Stimulated activated memory B cell treated with anti-CD40 and anti-IgM and Interleukin-4, amounts not matched to agents 10 μg/mL and 1 μg/mL and 100 μg/mL, for 72 hours (primary cell): ENCODE measurements around the gene IRF9.
A peak's percentile ranks its signal among the peaks of the same experiment; 100 is the strongest.

Experiments
- ATAC-seq: fragments of 150-1000 bp; cut with Tn5 transposase; 2 replicates; pipeline ENCODE4 v1.10.0; 2021
- H3K27ac Mint-ChIP-seq: one replicate; pipeline ENCODE4 v1.8.0; 2022; ENCODE audit warnings: mild to moderate bottlenecking, mixed read lengths
- H3K27me3 Mint-ChIP-seq: one replicate; pipeline ENCODE4 v1.8.0; 2022; ENCODE audit warnings: mixed read lengths
- H3K36me3 Mint-ChIP-seq: one replicate; pipeline ENCODE4 v1.8.0; 2022; ENCODE audit warnings: mixed read lengths
- H3K4me1 Mint-ChIP-seq: one replicate; pipeline ENCODE4 v1.8.0; 2022; ENCODE audit warnings: mixed read lengths
- H3K4me3 Mint-ChIP-seq: one replicate; pipeline ENCODE4 v1.8.0; 2022; ENCODE audit warnings: mild to moderate bottlenecking, moderate library complexity, mixed read lengths
- H3K9me3 Mint-ChIP-seq: one replicate; pipeline ENCODE4 v1.8.0; 2022; ENCODE audit warnings: mixed read lengths

IRF9 gene

GRCh38 chr14:24176599-24176998, 15.5 kb downstream of the IRF9 start:
- Mint-ChIP-seq H3K4me3 (no peak overlapping the region), H3K4me1 (peaks cover 24% of the 10 kb centered on the region), H3K9me3 (no peaks in the 10 kb centered on the region), H3K27me3 (no peaks in the 10 kb centered on the region), H3K27ac (no peak overlapping the region), H3K36me3 (peaks cover 50% of the 10 kb centered on the region)
- no peak for ATAC-seq

DNA sequence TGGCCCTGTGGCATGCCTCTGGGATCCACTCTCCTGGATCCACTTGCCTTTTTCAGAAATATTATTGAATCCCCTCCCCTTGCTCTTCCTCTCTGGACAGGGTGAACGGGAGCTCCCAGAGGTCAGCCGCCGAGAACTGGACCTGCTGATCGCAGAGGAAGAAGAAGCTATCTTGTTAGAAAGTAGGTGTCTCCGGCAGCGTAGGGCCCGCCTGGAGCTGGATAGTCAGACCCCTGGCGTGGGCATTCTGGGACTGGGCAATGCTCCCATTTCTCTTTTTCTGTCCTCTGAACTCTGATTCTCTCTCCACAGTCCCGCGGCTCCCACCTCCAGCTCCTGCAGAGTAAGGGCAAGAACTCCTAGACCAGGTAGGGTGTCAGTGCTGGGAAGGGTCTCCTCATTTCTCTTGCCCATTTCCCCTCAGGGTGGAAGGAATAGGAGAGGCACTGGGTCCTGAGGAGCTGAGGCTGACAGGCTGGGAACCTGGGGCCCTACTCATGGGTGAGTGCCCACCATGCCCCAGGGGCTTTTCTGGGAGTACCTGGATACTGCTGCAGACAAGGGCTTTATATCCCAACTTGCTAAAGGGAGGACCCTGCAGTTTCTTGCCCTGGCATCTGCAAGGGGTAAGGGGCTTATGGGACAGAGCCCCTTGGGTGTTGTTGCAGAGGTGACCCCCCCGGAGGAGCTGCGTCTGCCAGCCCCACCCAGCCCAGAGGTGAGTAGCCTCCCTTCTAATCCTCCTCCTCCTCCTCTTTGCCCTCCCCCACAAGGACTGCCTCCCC, 16.2 kb downstream of the IRF9 start:
- H3K27ac Mint-ChIP-seq, result no peak overlapping the region
- ATAC-seq, result no peak
- no peaks in the 10 kb centered on the region for H3K27me3 Mint-ChIP-seq
- H3K9me3 Mint-ChIP-seq, result no peaks in the 10 kb centered on the region
- peaks cover 17% of the 10 kb centered on the region for H3K4me1 Mint-ChIP-seq
- no peak overlapping the region for H3K4me3 Mint-ChIP-seq
- peaks cover 55% of the 10 kb centered on the region for H3K36me3 Mint-ChIP-seq

GRCh38 chr14:24177891-24178290, 16.8 kb downstream of the IRF9 start:
- H3K4me3 Mint-ChIP-seq, result no peak overlapping the region
- H3K27ac Mint-ChIP-seq, result no peak overlapping the region
- no peaks in the 10 kb centered on the region for H3K9me3 Mint-ChIP-seq
- ATAC-seq, result no peak
- peaks cover 14% of the 10 kb centered on the region for H3K4me1 Mint-ChIP-seq
- H3K27me3 Mint-ChIP-seq, result no peaks in the 10 kb centered on the region
- H3K36me3 Mint-ChIP-seq, result peaks cover 61% of the 10 kb centered on the region

DNA sequence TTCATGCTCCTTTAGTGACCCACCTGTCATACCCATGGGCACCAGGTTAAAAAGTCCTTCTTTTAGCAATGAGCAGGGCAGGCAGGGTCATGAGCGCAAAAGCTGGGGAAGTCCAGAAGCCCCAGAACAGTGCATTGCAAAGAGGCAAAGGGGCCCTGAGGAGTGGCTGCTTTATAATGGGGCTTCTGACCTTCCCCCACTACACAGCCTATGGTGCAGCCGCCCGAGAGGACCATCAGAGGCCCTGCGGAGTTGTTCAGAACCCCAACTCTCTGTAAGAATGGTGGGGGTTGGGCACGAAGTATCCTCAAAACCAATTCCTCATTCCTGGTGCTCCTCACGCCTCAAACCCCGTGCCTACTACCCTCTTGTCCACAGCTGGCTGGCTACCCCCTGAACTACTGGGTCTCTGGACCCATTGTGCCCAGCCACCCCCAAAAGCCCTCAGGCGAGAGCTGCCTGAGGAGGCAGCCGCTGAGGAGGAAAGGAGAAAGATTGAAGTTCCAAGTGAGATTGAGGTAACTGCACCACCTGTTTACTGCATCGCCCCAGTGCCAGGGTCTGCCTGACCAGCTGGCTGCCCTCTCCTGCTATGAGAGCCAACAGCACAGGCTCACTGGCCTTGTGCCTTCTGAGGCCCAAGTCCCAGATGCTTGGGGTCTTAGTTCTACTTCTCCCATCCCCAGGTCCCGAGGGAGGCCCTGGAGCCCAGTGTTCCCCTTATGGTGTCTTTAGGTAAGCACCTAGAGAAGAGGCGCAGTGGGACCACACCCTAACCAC, 17.5 kb downstream of the IRF9 start:
- Mint-ChIP-seq H3K27me3 (no peaks in the 10 kb centered on the region), H3K27ac (peak overlapping the region; percentile 38), H3K4me3 (no peak overlapping the region), H3K36me3 (peaks cover 68% of the 10 kb centered on the region), H3K4me1 (peaks cover 14% of the 10 kb centered on the region), H3K9me3 (no peaks in the 10 kb centered on the region)
- no peak for ATAC-seq

- Mint-ChIP-seq H3K4me1 (peaks cover 14% of the 10 kb centered on the region), H3K27me3 (no peaks in the 10 kb centered on the region), H3K4me3 (no peak overlapping the region), H3K27ac (peak overlapping the region; percentile 38), H3K36me3 (peaks cover 71% of the 10 kb centered on the region), H3K9me3 (no peaks in the 10 kb centered on the region)
- ATAC-seq, result no peak
Measured at GRCh38 chr14:24179294-24179960, 18.4 kb downstream of the IRF9 start.

GRCh38 chr14:24179961-24180796, 19.1 kb downstream of the IRF9 start:
- peaks cover 14% of the 10 kb centered on the region for H3K4me1 Mint-ChIP-seq
- peaks cover 71% of the 10 kb centered on the region for H3K36me3 Mint-ChIP-seq
- H3K9me3 Mint-ChIP-seq, result no peaks in the 10 kb centered on the region
- H3K4me3 Mint-ChIP-seq, result no peak overlapping the region
- no peak overlapping the region for H3K27ac Mint-ChIP-seq
- ATAC-seq, result no peak
- no peaks in the 10 kb centered on the region for H3K27me3 Mint-ChIP-seq

- H3K27ac Mint-ChIP-seq, result no peak overlapping the region
- ATAC-seq, result no peak
- peaks cover 14% of the 10 kb centered on the region for H3K4me1 Mint-ChIP-seq
- H3K4me3 Mint-ChIP-seq, result no peak overlapping the region
- H3K27me3 Mint-ChIP-seq, result no peaks in the 10 kb centered on the region
- H3K9me3 Mint-ChIP-seq, result no peaks in the 10 kb centered on the region
- peaks cover 83% of the 10 kb centered on the region for H3K36me3 Mint-ChIP-seq
Measured at GRCh38 chr14:24181371-24182077, 20.5 kb downstream of the IRF9 start.

DNA sequence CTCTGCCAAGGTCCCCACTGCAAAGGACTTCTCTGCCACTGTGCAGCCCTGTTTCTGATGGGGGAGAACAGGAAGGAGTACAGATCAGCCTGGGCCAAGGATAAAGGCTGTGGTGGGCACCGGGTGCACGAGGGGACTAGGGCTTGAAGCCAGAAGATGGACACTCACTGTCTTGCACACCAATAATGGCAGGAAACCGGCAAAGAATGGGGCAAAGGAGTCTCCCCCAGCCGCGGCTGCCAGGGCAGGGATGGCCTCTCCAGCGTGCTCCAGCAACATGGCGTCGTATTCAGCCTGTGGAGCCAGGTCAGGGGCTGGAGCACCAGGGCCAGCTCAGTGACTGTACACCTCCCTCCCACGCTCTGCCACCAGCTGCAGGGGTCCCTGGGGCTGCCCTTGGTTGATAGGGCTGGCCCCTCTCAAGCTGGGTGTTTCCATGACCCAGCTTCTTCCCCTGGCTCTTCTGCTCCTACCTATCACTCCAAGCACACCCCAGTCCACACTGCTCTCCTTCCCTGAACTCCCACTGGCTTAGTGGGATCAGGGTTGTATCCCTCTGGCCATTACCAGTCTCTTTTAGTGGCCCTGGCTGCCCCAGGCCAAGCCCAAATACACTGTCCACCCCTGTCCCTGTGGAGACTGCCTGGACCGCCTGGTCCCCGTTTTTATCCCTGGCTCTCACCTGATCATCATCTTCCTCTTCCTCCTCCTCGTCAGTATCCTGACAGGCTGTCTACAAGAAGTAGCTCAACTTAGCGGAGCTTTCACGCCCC, 21.2 kb downstream of the IRF9 start:
- ATAC-seq, result no peak
- Mint-ChIP-seq H3K4me1 (peaks cover 19% of the 10 kb centered on the region), H3K27ac (no peak overlapping the region), H3K27me3 (no peaks in the 10 kb centered on the region), H3K9me3 (no peaks in the 10 kb centered on the region), H3K36me3 (peaks cover 79% of the 10 kb centered on the region), H3K4me3 (no peak overlapping the region)

DNA sequence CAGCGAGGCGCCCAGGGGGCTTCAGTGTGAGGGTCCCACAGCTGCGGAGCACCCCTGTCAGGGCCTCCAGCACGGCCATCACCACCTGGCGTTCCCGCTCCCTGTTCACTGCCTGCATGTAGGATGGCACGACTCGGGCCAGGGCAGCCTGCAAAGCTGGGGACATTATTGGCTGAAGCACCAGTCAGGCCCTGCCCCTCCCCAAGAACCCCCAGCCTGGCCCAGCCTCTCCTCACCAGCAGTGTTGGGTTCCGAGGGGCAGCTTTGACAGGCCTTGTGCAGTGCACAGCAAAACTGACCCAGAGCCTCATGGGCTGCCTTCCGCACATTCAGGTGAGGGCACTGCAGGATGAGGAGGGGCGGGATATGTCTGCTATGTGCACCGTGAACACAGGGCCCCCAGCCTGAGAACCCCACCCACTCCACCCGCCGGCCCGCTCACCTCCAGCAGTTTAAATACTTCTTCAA, 22.0 kb downstream of the IRF9 start:
- Mint-ChIP-seq H3K4me3 (no peak overlapping the region), H3K4me1 (peaks cover 27% of the 10 kb centered on the region), H3K27ac (no peak overlapping the region), H3K27me3 (no peaks in the 10 kb centered on the region), H3K9me3 (no peaks in the 10 kb centered on the region), H3K36me3 (peaks cover 73% of the 10 kb centered on the region)
- ATAC-seq, result no peak

GRCh38 chr14:24184104-24184970, 23.3 kb downstream of the IRF9 start:
- ATAC-seq, result no peak
- Mint-ChIP-seq H3K9me3 (no peaks in the 10 kb centered on the region), H3K4me3 (no peak overlapping the region), H3K27me3 (no peaks in the 10 kb centered on the region), H3K36me3 (peaks cover 67% of the 10 kb centered on the region), H3K27ac (no peak overlapping the region), H3K4me1 (peaks cover 28% of the 10 kb centered on the region)

DNA sequence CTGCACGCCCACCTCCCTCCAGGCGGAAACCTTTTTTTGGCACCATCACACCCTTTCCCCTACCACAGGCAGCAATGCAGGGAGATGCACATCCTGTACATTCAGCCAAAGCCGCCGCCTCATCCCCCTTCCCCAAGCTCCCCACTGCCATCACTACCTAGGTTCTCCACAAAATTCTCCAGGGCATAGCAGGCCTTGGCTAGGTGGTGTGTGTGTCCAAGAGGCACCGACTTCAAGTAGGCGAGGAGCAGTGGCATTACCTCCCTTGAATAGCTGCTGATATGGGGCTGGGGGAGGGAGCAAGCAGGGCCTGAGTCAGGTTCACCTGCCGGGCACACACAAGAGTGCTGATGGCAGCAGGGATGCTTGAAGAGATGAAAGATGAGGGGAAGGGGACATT, 24.0 kb downstream of the IRF9 start:
- Mint-ChIP-seq H3K27me3 (no peaks in the 10 kb centered on the region), H3K9me3 (no peaks in the 10 kb centered on the region), H3K27ac (no peak overlapping the region), H3K4me3 (no peak overlapping the region), H3K4me1 (peaks cover 25% of the 10 kb centered on the region), H3K36me3 (peaks cover 64% of the 10 kb centered on the region)
- no peak for ATAC-seq

DNA sequence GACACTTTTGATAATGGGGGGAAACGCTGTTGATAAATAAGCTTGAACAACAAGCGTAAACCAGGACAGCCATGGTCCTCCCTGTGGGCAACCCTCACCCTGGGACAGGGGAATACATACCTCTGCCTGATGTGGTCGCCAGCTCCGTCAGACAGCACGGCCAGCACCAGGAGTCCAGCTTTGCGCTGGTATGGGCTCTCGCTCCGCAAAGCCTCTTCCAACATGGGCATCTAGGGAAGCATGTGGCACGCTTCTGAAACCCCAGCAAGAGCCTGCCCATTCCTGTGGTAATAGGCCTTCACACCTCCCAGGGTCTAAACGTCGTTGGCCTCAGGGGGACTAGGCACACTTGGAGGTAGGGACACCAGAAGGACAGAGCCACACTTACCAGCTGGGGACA, 24.7 kb downstream of the IRF9 start:
- peaks cover 63% of the 10 kb centered on the region for H3K36me3 Mint-ChIP-seq
- H3K4me1 Mint-ChIP-seq, result peaks cover 25% of the 10 kb centered on the region
- no peak overlapping the region for H3K27ac Mint-ChIP-seq
- ATAC-seq, result no peak
- H3K9me3 Mint-ChIP-seq, result no peaks in the 10 kb centered on the region
- no peaks in the 10 kb centered on the region for H3K27me3 Mint-ChIP-seq
- no peak overlapping the region for H3K4me3 Mint-ChIP-seq
